ENCODE data around the gene FRMD1. TPM values are rescaled to one million over a fixed set of nuclear protein-coding genes. Genes with fewer than 3 reads are reported as not detected.

Gene FRMD1
- total RNA-seq, 1 experiment from 2014 or later: not detected

GRCh38 chr6:168041928-168042327 is 37.1 kb downstream of the FRMD1 start:
- H3K79me2 ChIP-seq (ENCODE audit: low read depth): no peaks in the 10 kb centered on the region
- no peak overlapping the region for H2AFZ ChIP-seq
- no peaks in the 10 kb centered on the region for H4K20me1 ChIP-seq (ENCODE audit: insufficient read depth)
- H3K27ac ChIP-seq: no peak overlapping the region
- DNase-seq: no peak
- no peaks in the 10 kb centered on the region for H3K9me2 ChIP-seq (ENCODE audit: insufficient read depth)
- TF ChIP-seq CTCF (conservative IDR thresholded peaks at IDR 0.05): no peak
- TF ChIP-seq EZH2 (IDR thresholded peaks at IDR 0.05; ENCODE audit: low read depth): no peak
- CTCF ChIA-PET: no interaction called here
- H3K4me2 ChIP-seq: no peak overlapping the region
- intact Hi-C loops (cut with micrococcal nuclease; ENCODE audit: unreplicated experiment): no loop called here
- H3K9me3 ChIP-seq (ENCODE audit: insufficient read depth, low read depth): peaks cover 4% of the 10 kb centered on the region; the same call in 1 of the 2 replicates
- peaks cover 13% of the 10 kb centered on the region for H3K4me1 ChIP-seq (replicated peaks; ENCODE audit: insufficient read depth)
- no peaks in the 10 kb centered on the region for H3K36me3 ChIP-seq (ENCODE audit: low read depth)
- H3K4me3 ChIP-seq: no peak overlapping the region
- POLR2A ChIA-PET (ENCODE audit: unreplicated experiment): no interaction called here
- peaks cover 11% of the 10 kb centered on the region; the same call in 1 of the 2 replicates for H3F3A ChIP-seq (ENCODE audit: insufficient read depth, low read depth)
- BruUV-seq (replicated peaks): no TSS peak
- peaks cover 51% of the 10 kb centered on the region for H3K27me3 ChIP-seq (ENCODE audit: insufficient read depth, low read depth)

GRCh38 chr6:168040856-168041496 is 38.0 kb downstream of the FRMD1 start:
- CTCF ChIA-PET: no interaction called here
- TF ChIP-seq CTCF (conservative IDR thresholded peaks at IDR 0.05) (no peak), EZH2 (IDR thresholded peaks at IDR 0.05; ENCODE audit: low read depth) (no peak)
- no peak for DNase-seq
- BruUV-seq (replicated peaks): no TSS peak
- peaks cover 54% of the 10 kb centered on the region for H3K27me3 ChIP-seq (ENCODE audit: insufficient read depth, low read depth)
- peaks cover 11% of the 10 kb centered on the region; the same call in 1 of the 2 replicates for H3F3A ChIP-seq (ENCODE audit: insufficient read depth, low read depth)
- POLR2A ChIA-PET (ENCODE audit: unreplicated experiment): no interaction called here
- H3K79me2 ChIP-seq (ENCODE audit: low read depth): no peaks in the 10 kb centered on the region
- H3K9me3 ChIP-seq (ENCODE audit: insufficient read depth, low read depth): peaks cover 4% of the 10 kb centered on the region; the same call in 1 of the 2 replicates
- no peaks in the 10 kb centered on the region for H3K9me2 ChIP-seq (ENCODE audit: insufficient read depth)
- no peaks in the 10 kb centered on the region for H4K20me1 ChIP-seq (ENCODE audit: insufficient read depth)
- H3K36me3 ChIP-seq (ENCODE audit: low read depth): no peaks in the 10 kb centered on the region
- H3K27ac ChIP-seq: no peak overlapping the region
- intact Hi-C loops (cut with micrococcal nuclease; ENCODE audit: unreplicated experiment): no loop called here
- no peak overlapping the region for H2AFZ ChIP-seq
- H3K4me2 ChIP-seq: no peak overlapping the region
- H3K4me1 ChIP-seq (replicated peaks; ENCODE audit: insufficient read depth): peaks cover 19% of the 10 kb centered on the region
- no peak overlapping the region for H3K4me3 ChIP-seq

- Histone ChIP-seq H3K4me2 (no peak overlapping the region), H4K20me1 (ENCODE audit: insufficient read depth) (no peaks in the 10 kb centered on the region), H3K4me3 (no peak overlapping the region), H3K4me1 (replicated peaks; ENCODE audit: insufficient read depth) (peaks cover 24% of the 10 kb centered on the region), H3K27me3 (ENCODE audit: insufficient read depth, low read depth) (peaks cover 54% of the 10 kb centered on the region), H3K27ac (no peak overlapping the region), H3K36me3 (ENCODE audit: low read depth) (no peaks in the 10 kb centered on the region), H2AFZ (no peak overlapping the region), H3F3A (ENCODE audit: insufficient read depth, low read depth) (peaks cover 15% of the 10 kb centered on the region; the same call in 1 of the 2 replicates), H3K9me2 (ENCODE audit: insufficient read depth) (no peaks in the 10 kb centered on the region), H3K9me3 (ENCODE audit: insufficient read depth, low read depth) (peaks cover 4% of the 10 kb centered on the region; the same call in 1 of the 2 replicates), H3K79me2 (ENCODE audit: low read depth) (no peaks in the 10 kb centered on the region)
- no TSS peak for BruUV-seq (replicated peaks)
- ChIA-PET CTCF (no interaction called here), POLR2A (ENCODE audit: unreplicated experiment) (no interaction called here)
- TF ChIP-seq EZH2 (IDR thresholded peaks at IDR 0.05; ENCODE audit: low read depth): no peak
- TF ChIP-seq CTCF (conservative IDR thresholded peaks at IDR 0.05): no peak
- intact Hi-C loops (cut with micrococcal nuclease; ENCODE audit: unreplicated experiment): no loop called here
- no peak for DNase-seq
Measured at GRCh38 chr6:168039849-168040248, 39.2 kb downstream of the FRMD1 start.

Measured in PC-9 (cell line).